Gastrocnemius medialis (tissue), 4 donors: ENCODE measurements around the gene DNM3.

Source experiments
- CTCF ChIP-seq, 5 experiments: fragments of 450-650 bp in 3 of 5; fragments of 200-600 bp in 2 of 5; sonication (generic) in 2 of 5; IDR thresholded peaks in 4 of 5; conservative IDR thresholded peaks in 1 of 5; 1 replicate in 4 of 5; 2 replicates in 1 of 5; pipeline ENCODE4 v1.5.1; 2016 to 2019; ENCODE audit warnings: antibody characterized with exemption in 5 of 5, mild to moderate bottlenecking in 3 of 5, moderate library complexity in 3 of 5
- POLR2A ChIP-seq, 2 donors: fragments of 450-650 bp; IDR thresholded peaks; one replicate each; pipeline ENCODE4 v1.6.1; 2017; ENCODE audit warnings: antibody characterized with exemption in 2 of 2, mild to moderate bottlenecking in 2 of 2, moderate library complexity in 2 of 2

GRCh38 chr1:171963762-171964161 is 122.5 kb downstream of the DNM3 start:
- TF ChIP-seq POLR2A (IDR thresholded peaks at IDR 0.05): no peak
- no peak for TF ChIP-seq CTCF (IDR thresholded peaks at IDR 0.05 in 4 of 5, conservative IDR thresholded peaks at IDR 0.05 in 1 of 5)
